ENCODE data around the gene KLRF1. TPM values are rescaled to one million over a fixed set of nuclear protein-coding genes. Genes with fewer than 3 reads are reported as not detected.

The KLRF1 gene
- total and polyA plus RNA-seq, 2 experiments from 2014 or later, result 0.50 TPM; not detected in 1

DNA sequence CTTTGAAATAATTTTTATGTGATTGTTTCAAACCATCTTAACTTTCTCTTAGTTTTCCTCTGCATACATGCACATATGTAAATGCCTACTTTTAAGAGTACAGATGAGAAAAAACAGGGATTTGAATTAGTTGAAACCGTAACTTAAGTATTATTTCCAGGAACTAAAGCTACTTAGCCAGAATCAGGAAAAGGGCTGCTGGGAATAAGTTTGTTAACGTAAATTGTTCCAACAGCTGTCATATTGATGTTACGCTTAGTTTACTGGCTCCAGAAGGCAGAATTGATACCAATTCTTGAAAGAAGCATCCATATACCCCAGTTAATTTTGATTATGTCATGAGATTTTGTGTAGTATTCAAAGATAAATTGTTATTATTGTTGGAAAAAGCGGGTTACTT is 17.9 kb upstream of the KLRF1 start:
- Histone ChIP-seq H2AFZ (no peak overlapping the region), H3K4me1 (ENCODE audit: insufficient read depth) (no peaks in the 10 kb centered on the region), H3K27me3 (ENCODE audit: insufficient read depth) (no peaks in the 10 kb centered on the region), H3K9me2 (ENCODE audit: insufficient read depth) (no peaks in the 10 kb centered on the region), H3K79me2 (replicated peaks; ENCODE audit: insufficient read depth) (no peaks in the 10 kb centered on the region), H3K4me2 (no peak overlapping the region), H3K4me3 (no peak overlapping the region), H3K36me3 (ENCODE audit: insufficient read depth) (no peaks in the 10 kb centered on the region), H3K27ac (ENCODE audit: low read depth) (no peak overlapping the region), H4K20me1 (replicated peaks; ENCODE audit: insufficient read depth) (no peaks in the 10 kb centered on the region), H3F3A (replicated peaks; ENCODE audit: low read depth) (no peaks in the 10 kb centered on the region)
- no peak for DNase-seq (ENCODE audit: low spot score)
- Mint-ChIP-seq H3K9me3 (no peaks in the 10 kb centered on the region), H3K27me3 (ENCODE audit: insufficient read depth, low read depth, poor library complexity) (peaks cover 2% of the 10 kb centered on the region), H3K36me3 (ENCODE audit: low read depth) (no peaks in the 10 kb centered on the region), H3K4me1 (peaks cover 10% of the 10 kb centered on the region; the same call in 2 of the 3 replicates), H3K27ac (no peak overlapping the region), H3K4me3 (no peak overlapping the region)
- no peak for ATAC-seq
- TF ChIP-seq, protein P1, sequence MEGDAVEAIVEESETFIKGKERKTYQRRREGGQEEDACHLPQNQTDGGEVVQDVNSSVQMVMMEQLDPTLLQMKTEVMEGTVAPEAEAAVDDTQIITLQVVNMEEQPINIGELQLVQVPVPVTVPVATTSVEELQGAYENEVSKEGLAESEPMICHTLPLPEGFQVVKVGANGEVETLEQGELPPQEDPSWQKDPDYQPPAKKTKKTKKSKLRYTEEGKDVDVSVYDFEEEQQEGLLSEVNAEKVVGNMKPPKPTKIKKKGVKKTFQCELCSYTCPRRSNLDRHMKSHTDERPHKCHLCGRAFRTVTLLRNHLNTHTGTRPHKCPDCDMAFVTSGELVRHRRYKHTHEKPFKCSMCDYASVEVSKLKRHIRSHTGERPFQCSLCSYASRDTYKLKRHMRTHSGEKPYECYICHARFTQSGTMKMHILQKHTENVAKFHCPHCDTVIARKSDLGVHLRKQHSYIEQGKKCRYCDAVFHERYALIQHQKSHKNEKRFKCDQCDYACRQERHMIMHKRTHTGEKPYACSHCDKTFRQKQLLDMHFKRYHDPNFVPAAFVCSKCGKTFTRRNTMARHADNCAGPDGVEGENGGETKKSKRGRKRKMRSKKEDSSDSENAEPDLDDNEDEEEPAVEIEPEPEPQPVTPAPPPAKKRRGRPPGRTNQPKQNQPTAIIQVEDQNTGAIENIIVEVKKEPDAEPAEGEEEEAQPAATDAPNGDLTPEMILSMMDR (conservative IDR thresholded peaks at IDR 0.05; ENCODE audit: low read depth in 2 of 2), result no peak
- TF ChIP-seq STAT1 (IDR thresholded peaks at IDR 0.05; ENCODE audit: unreplicated experiment), result no peak
- no peak for TF ChIP-seq POLR2AphosphoS5 (IDR thresholded peaks at IDR 0.05; ENCODE audit: low read depth)
- TF ChIP-seq CREB1 (CRISPR knock-in tag; IDR thresholded peaks at IDR 0.05; ENCODE audit: low read depth), result no peak
- TF ChIP-seq, protein P2, sequence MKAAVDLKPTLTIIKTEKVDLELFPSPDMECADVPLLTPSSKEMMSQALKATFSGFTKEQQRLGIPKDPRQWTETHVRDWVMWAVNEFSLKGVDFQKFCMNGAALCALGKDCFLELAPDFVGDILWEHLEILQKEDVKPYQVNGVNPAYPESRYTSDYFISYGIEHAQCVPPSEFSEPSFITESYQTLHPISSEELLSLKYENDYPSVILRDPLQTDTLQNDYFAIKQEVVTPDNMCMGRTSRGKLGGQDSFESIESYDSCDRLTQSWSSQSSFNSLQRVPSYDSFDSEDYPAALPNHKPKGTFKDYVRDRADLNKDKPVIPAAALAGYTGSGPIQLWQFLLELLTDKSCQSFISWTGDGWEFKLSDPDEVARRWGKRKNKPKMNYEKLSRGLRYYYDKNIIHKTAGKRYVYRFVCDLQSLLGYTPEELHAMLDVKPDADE (IDR thresholded peaks at IDR 0.05), result no peak
- TF ChIP-seq JUNB (IDR thresholded peaks at IDR 0.05; ENCODE audit: unreplicated experiment), result no peak
- TF ChIP-seq, protein P3, sequence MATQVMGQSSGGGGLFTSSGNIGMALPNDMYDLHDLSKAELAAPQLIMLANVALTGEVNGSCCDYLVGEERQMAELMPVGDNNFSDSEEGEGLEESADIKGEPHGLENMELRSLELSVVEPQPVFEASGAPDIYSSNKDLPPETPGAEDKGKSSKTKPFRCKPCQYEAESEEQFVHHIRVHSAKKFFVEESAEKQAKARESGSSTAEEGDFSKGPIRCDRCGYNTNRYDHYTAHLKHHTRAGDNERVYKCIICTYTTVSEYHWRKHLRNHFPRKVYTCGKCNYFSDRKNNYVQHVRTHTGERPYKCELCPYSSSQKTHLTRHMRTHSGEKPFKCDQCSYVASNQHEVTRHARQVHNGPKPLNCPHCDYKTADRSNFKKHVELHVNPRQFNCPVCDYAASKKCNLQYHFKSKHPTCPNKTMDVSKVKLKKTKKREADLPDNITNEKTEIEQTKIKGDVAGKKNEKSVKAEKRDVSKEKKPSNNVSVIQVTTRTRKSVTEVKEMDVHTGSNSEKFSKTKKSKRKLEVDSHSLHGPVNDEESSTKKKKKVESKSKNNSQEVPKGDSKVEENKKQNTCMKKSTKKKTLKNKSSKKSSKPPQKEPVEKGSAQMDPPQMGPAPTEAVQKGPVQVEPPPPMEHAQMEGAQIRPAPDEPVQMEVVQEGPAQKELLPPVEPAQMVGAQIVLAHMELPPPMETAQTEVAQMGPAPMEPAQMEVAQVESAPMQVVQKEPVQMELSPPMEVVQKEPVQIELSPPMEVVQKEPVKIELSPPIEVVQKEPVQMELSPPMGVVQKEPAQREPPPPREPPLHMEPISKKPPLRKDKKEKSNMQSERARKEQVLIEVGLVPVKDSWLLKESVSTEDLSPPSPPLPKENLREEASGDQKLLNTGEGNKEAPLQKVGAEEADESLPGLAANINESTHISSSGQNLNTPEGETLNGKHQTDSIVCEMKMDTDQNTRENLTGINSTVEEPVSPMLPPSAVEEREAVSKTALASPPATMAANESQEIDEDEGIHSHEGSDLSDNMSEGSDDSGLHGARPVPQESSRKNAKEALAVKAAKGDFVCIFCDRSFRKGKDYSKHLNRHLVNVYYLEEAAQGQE (IDR thresholded peaks at IDR 0.05; ENCODE audit: unreplicated experiment), result no peak
- no peak for TF ChIP-seq EZH2 (IDR thresholded peaks at IDR 0.05; ENCODE audit: low read depth, unreplicated experiment)
- TF ChIP-seq, protein P4, sequence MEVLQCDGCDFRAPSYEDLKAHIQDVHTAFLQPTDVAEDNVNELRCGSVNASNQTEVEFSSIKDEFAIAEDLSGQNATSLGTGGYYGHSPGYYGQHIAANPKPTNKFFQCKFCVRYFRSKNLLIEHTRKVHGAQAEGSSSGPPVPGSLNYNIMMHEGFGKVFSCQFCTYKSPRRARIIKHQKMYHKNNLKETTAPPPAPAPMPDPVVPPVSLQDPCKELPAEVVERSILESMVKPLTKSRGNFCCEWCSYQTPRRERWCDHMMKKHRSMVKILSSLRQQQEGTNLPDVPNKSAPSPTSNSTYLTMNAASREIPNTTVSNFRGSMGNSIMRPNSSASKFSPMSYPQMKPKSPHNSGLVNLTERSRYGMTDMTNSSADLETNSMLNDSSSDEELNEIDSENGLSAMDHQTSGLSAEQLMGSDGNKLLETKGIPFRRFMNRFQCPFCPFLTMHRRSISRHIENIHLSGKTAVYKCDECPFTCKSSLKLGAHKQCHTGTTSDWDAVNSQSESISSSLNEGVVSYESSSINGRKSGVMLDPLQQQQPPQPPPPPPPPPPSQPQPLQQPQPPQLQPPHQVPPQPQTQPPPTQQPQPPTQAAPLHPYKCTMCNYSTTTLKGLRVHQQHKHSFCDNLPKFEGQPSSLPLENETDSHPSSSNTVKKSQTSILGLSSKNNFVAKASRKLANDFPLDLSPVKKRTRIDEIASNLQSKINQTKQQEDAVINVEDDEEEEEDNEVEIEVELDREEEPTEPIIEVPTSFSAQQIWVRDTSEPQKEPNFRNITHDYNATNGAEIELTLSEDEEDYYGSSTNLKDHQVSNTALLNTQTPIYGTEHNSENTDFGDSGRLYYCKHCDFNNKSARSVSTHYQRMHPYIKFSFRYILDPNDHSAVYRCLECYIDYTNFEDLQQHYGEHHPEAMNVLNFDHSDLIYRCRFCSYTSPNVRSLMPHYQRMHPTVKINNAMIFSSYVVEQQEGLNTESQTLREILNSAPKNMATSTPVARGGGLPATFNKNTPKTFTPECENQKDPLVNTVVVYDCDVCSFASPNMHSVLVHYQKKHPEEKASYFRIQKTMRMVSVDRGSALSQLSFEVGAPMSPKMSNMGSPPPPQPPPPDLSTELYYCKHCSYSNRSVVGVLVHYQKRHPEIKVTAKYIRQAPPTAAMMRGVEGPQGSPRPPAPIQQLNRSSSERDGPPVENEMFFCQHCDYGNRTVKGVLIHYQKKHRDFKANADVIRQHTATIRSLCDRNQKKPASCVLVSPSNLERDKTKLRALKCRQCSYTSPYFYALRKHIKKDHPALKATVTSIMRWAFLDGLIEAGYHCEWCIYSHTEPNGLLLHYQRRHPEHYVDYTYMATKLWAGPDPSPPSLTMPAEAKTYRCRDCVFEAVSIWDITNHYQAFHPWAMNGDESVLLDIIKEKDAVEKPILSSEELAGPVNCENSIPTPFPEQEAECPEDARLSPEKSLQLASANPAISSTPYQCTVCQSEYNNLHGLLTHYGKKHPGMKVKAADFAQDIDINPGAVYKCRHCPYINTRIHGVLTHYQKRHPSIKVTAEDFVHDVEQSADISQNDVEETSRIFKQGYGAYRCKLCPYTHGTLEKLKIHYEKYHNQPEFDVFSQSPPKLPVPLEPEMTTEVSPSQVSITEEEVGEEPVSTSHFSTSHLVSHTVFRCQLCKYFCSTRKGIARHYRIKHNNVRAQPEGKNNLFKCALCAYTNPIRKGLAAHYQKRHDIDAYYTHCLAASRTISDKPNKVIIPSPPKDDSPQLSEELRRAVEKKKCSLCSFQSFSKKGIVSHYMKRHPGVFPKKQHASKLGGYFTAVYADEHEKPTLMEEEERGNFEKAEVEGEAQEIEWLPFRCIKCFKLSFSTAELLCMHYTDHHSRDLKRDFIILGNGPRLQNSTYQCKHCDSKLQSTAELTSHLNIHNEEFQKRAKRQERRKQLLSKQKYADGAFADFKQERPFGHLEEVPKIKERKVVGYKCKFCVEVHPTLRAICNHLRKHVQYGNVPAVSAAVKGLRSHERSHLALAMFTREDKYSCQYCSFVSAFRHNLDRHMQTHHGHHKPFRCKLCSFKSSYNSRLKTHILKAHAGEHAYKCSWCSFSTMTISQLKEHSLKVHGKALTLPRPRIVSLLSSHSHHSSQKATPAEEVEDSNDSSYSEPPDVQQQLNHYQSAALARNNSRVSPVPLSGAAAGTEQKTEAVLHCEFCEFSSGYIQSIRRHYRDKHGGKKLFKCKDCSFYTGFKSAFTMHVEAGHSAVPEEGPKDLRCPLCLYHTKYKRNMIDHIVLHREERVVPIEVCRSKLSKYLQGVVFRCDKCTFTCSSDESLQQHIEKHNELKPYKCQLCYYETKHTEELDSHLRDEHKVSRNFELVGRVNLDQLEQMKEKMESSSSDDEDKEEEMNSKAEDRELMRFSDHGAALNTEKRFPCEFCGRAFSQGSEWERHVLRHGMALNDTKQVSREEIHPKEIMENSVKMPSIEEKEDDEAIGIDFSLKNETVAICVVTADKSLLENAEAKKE (CRISPR knock-in tag; IDR thresholded peaks at IDR 0.05), result no peak
- no peak for TF ChIP-seq NANOG (IDR thresholded peaks at IDR 0.05; ENCODE audit: borderline replicate concordance)
- TF ChIP-seq ZNF114 (CRISPR knock-in tag; IDR thresholded peaks at IDR 0.05), result no peak
- TF ChIP-seq EZH2phosphoT487 (IDR thresholded peaks at IDR 0.05; ENCODE audit: unreplicated experiment), result no peak
- TF ChIP-seq ZNF331 (CRISPR knock-in tag; IDR thresholded peaks at IDR 0.05; ENCODE audit: low read depth), result no peak

All from GM23338 (cell line).